Measurements from ENCODE around the gene FGGY.

GRCh38 chr1:59357645-59358320 lies 60.9 kb downstream of the FGGY start:
- TF ChIP-seq, protein P1, sequence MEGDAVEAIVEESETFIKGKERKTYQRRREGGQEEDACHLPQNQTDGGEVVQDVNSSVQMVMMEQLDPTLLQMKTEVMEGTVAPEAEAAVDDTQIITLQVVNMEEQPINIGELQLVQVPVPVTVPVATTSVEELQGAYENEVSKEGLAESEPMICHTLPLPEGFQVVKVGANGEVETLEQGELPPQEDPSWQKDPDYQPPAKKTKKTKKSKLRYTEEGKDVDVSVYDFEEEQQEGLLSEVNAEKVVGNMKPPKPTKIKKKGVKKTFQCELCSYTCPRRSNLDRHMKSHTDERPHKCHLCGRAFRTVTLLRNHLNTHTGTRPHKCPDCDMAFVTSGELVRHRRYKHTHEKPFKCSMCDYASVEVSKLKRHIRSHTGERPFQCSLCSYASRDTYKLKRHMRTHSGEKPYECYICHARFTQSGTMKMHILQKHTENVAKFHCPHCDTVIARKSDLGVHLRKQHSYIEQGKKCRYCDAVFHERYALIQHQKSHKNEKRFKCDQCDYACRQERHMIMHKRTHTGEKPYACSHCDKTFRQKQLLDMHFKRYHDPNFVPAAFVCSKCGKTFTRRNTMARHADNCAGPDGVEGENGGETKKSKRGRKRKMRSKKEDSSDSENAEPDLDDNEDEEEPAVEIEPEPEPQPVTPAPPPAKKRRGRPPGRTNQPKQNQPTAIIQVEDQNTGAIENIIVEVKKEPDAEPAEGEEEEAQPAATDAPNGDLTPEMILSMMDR (IDR thresholded peaks at IDR 0.05; ENCODE audit: extremely low read depth in 1 of 2, insufficient read depth in 1 of 2, low read depth in 1 of 2, low read length in 2 of 2), result no peak
- no peak for TF ChIP-seq FOS (IDR thresholded peaks at IDR 0.05; ENCODE audit: borderline replicate concordance, insufficient read depth, low read length)
- TF ChIP-seq POLR2A (IDR thresholded peaks at IDR 0.05; ENCODE audit: low read depth, low read length), result no peak
- TF ChIP-seq POLR2AphosphoS5 (IDR thresholded peaks at IDR 0.05; ENCODE audit: insufficient read depth, low read depth, low read length), result no peak
- TF ChIP-seq, protein P2, sequence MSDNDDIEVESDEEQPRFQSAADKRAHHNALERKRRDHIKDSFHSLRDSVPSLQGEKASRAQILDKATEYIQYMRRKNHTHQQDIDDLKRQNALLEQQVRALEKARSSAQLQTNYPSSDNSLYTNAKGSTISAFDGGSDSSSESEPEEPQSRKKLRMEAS (IDR thresholded peaks at IDR 0.05; ENCODE audit: insufficient read depth, insufficient read length), result no peak
- TF ChIP-seq EZH2 (IDR thresholded peaks at IDR 0.05; ENCODE audit: borderline replicate concordance, low read depth, low read length, severe bottlenecking), result no peak
- TF ChIP-seq MYC (IDR thresholded peaks at IDR 0.05; ENCODE audit: low read depth, low read length), result no peak
- TF ChIP-seq JUN (IDR thresholded peaks at IDR 0.05; ENCODE audit: borderline replicate concordance, insufficient read depth, insufficient read length, low read depth), result no peak
- no peak for TF ChIP-seq GATA2 (IDR thresholded peaks at IDR 0.05; ENCODE audit: insufficient read depth, insufficient read length, low read depth, low read length)

All from endothelial cell of umbilical vein (primary cell).